Measurements from ENCODE around the gene MCF2L2. TPM values are rescaled to one million over a fixed set of nuclear protein-coding genes. Genes with fewer than 3 reads are reported as not detected.

MCF2L2 gene
- total RNA-seq, 1 experiment from 2014 or later = 3.4 TPM

- Mint-ChIP-seq H3K4me3 (ENCODE audit: unreplicated experiment) (no peak overlapping the region), H3K9me3 (ENCODE audit: unreplicated experiment) (no peaks in the 10 kb centered on the region), H3K27ac (ENCODE audit: low read depth, unreplicated experiment) (no peak overlapping the region), H3K4me1 (ENCODE audit: insufficient read depth, unreplicated experiment) (peaks cover 7% of the 10 kb centered on the region), H3K36me3 (ENCODE audit: insufficient read depth, unreplicated experiment) (peaks cover 6% of the 10 kb centered on the region), H3K27me3 (ENCODE audit: insufficient read depth, unreplicated experiment) (peaks cover 21% of the 10 kb centered on the region)
- DNase-seq (ENCODE audit: unreplicated experiment) = no peak
- BruUV-seq (replicated peaks) = no TSS peak
- intact Hi-C loops (cut with micrococcal nuclease) = no loop called here
- ChIA-PET POLR2A (interaction anchor here (0.8 kb wide), 1 partner anchor 65 kb away, joined by 3 read pairs; no protein-coding TSS in a partner anchor), CTCF (no interaction called here)
- TF ChIP-seq, protein P1, sequence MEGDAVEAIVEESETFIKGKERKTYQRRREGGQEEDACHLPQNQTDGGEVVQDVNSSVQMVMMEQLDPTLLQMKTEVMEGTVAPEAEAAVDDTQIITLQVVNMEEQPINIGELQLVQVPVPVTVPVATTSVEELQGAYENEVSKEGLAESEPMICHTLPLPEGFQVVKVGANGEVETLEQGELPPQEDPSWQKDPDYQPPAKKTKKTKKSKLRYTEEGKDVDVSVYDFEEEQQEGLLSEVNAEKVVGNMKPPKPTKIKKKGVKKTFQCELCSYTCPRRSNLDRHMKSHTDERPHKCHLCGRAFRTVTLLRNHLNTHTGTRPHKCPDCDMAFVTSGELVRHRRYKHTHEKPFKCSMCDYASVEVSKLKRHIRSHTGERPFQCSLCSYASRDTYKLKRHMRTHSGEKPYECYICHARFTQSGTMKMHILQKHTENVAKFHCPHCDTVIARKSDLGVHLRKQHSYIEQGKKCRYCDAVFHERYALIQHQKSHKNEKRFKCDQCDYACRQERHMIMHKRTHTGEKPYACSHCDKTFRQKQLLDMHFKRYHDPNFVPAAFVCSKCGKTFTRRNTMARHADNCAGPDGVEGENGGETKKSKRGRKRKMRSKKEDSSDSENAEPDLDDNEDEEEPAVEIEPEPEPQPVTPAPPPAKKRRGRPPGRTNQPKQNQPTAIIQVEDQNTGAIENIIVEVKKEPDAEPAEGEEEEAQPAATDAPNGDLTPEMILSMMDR (IDR thresholded peaks at IDR 0.05; ENCODE audit: unreplicated experiment) = no peak
Measured at GRCh38 chr3:183434992-183435391, 6.6 kb upstream of the MCF2L2 start.

DNA sequence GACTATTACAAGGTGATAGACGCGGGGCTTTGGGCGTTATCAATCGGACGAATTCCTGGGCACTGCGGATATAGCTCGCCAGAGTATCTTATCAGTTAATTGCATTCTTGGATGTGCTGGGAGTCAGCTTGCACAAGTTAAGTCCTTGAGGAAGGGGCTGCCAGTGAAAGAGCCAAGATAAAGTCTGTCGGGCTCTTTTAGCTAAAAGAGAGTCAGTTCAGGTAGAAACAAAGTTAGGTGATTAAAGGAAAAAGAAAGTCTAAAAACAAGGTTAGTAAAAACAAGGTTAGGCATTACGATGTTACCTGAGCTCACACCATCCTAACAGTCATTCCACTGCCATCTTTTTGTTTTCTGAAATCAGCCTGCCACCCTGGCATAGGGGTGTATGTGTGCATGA is 6.1 kb upstream of the MCF2L2 start:
- DNase-seq (ENCODE audit: unreplicated experiment) = no peak
- Mint-ChIP-seq H3K36me3 (ENCODE audit: insufficient read depth, unreplicated experiment) (peaks cover 6% of the 10 kb centered on the region), H3K4me1 (ENCODE audit: insufficient read depth, unreplicated experiment) (peaks cover 4% of the 10 kb centered on the region), H3K9me3 (ENCODE audit: unreplicated experiment) (no peaks in the 10 kb centered on the region), H3K27ac (ENCODE audit: low read depth, unreplicated experiment) (no peak overlapping the region), H3K27me3 (ENCODE audit: insufficient read depth, unreplicated experiment) (peaks cover 24% of the 10 kb centered on the region), H3K4me3 (ENCODE audit: unreplicated experiment) (no peak overlapping the region)
- intact Hi-C loops (cut with micrococcal nuclease) = no loop called here
- CTCF ChIA-PET = no interaction called here
- TF ChIP-seq, protein P1 (IDR thresholded peaks at IDR 0.05; ENCODE audit: unreplicated experiment) = no peak
- POLR2A ChIA-PET = no interaction called here
- no TSS peak for BruUV-seq (replicated peaks)

DNA sequence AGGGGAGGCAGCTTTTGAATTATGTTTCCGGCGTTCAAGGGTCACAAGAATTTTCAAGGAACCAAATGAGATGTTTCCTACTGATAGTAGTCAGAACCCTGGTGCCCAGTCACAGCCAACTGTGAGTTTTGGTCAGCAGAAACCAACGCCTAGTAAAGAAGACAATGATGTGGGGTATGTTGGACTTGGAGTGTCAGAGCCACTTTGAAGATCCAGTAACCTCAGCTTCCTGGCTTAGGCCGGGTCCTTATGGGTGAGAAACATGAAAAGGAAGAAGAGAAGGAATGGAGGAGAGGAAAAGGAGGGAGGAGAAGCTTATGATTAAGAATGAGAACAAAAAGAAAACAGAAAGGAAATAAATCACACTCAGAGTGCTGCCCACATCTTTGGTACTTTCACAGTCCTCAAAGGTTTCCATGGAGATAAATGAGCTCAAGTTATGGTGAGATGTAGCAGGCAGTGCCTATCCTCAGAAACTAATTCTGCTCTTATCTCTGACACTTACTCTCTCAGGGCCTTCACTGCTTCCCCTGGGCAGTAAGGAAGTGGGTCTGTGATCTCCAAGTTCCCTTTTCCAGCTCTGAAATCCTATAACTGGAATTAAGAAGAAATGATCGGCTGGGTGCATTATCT is 2.0 kb upstream of the MCF2L2 start:
- H3K36me3 Mint-ChIP-seq (ENCODE audit: insufficient read depth, unreplicated experiment) = peaks cover 6% of the 10 kb centered on the region
- H3K27ac Mint-ChIP-seq (ENCODE audit: low read depth, unreplicated experiment) = no peak overlapping the region
- no peaks in the 10 kb centered on the region for H3K4me1 Mint-ChIP-seq (ENCODE audit: insufficient read depth, unreplicated experiment)
- ChIA-PET CTCF (interaction anchor here (0.7 kb wide), 1 partner anchor 9 kb away, joined by 3 read pairs; no protein-coding TSS in a partner anchor), POLR2A (interaction anchor here (0.7 kb wide), 1 partner anchor 38 kb away, joined by 3 read pairs; no protein-coding TSS in a partner anchor)
- intact Hi-C loops (cut with micrococcal nuclease) = no loop called here
- peaks cover 24% of the 10 kb centered on the region for H3K27me3 Mint-ChIP-seq (ENCODE audit: insufficient read depth, unreplicated experiment)
- no TSS peak for BruUV-seq (replicated peaks)
- TF ChIP-seq, protein P1 (IDR thresholded peaks at IDR 0.05; ENCODE audit: unreplicated experiment) = no peak
- no peaks in the 10 kb centered on the region for H3K9me3 Mint-ChIP-seq (ENCODE audit: unreplicated experiment)
- no peak overlapping the region for H3K4me3 Mint-ChIP-seq (ENCODE audit: unreplicated experiment)
- DNase-seq (ENCODE audit: unreplicated experiment) = no peak

GRCh38 chr3:183427876-183428446 is 458 bp downstream of the MCF2L2 start:
- Mint-ChIP-seq H3K27ac (ENCODE audit: low read depth, unreplicated experiment) (no peak overlapping the region), H3K4me3 (ENCODE audit: unreplicated experiment) (peak overlapping the region; percentile 71), H3K36me3 (ENCODE audit: insufficient read depth, unreplicated experiment) (no peaks in the 10 kb centered on the region), H3K9me3 (ENCODE audit: unreplicated experiment) (no peaks in the 10 kb centered on the region), H3K27me3 (ENCODE audit: insufficient read depth, unreplicated experiment) (peaks cover 12% of the 10 kb centered on the region), H3K4me1 (ENCODE audit: insufficient read depth, unreplicated experiment) (no peaks in the 10 kb centered on the region)
- CTCF ChIA-PET = no interaction called here
- POLR2A ChIA-PET = interaction anchor here (0.7 to 1.9 kb wide), 6 partner anchors 9 to 249 kb away, joined by 3 to 10 read pairs (median 4); no protein-coding TSS in a partner anchor
- DNase-seq (ENCODE audit: unreplicated experiment) = peak; percentile 33
- intact Hi-C loops (cut with micrococcal nuclease) = no loop called here
- BruUV-seq (replicated peaks) = no TSS peak
- TF ChIP-seq, protein P1 (IDR thresholded peaks at IDR 0.05; ENCODE audit: unreplicated experiment) = no peak
